Lung (tissue), 12 donors: ENCODE results near the gene PCID2. TPM values are rescaled to one million over a fixed set of nuclear protein-coding genes. Genes with fewer than 3 reads are reported as not detected.

Experiments
- ATAC-seq: fragments of 200-7000 bp; cut with Tn5 transposase; one replicate; pipeline ENCODE4 v1.9.1; 2020; ENCODE audit warnings: moderate number of reproducible peaks; ENCODE audit not compliant: insufficient read depth, low FRiP score
- DNase-seq, 3 donors: peaks; one replicate each; pipeline ENCODE4 v3.0.0-alpha.2; 2013 to 2017
- H3K27ac ChIP-seq, 2 donors: one replicate each; pipeline ENCODE4 v1.5.1; 2013; ENCODE audit warnings: mild to moderate bottlenecking in 2 of 2, moderate library complexity in 2 of 2, control low read depth in 1 of 2, inconsistent platforms in 1 of 2, low read depth in 1 of 2, low read length in 1 of 2
- H3K27me3 ChIP-seq, 3 donors: one replicate each; pipeline ENCODE4 v1.5.1; 2013; ENCODE audit warnings: low read length in 2 of 3; ENCODE audit not compliant: control insufficient read depth in 3 of 3, insufficient read depth in 3 of 3
- H3K36me3 ChIP-seq, 4 donors: one replicate each; pipeline ENCODE4 v1.5.1; 2013; ENCODE audit warnings: low read length in 4 of 4, mild to moderate bottlenecking in 1 of 4, moderate library complexity in 1 of 4; ENCODE audit not compliant: control insufficient read depth in 4 of 4, insufficient read depth in 4 of 4
- H3K4me1 ChIP-seq, 5 donors: one replicate each; pipeline ENCODE4 v1.5.1; 2013; ENCODE audit warnings: low read length in 5 of 5, mild to moderate bottlenecking in 2 of 5, moderate library complexity in 1 of 5; ENCODE audit not compliant: control insufficient read depth in 5 of 5, insufficient read depth in 5 of 5
- H3K4me3 ChIP-seq: one replicate; pipeline ENCODE4 v1.5.1; 2013; ENCODE audit warnings: mild to moderate bottlenecking, control low read depth, moderate library complexity
- H3K9ac ChIP-seq, 2 donors: one replicate each; pipeline ENCODE4 v1.5.1; 2013; ENCODE audit warnings: low read length in 2 of 2, control low read depth in 1 of 2; ENCODE audit not compliant: insufficient read depth in 1 of 2
- H3K9me3 ChIP-seq, 4 donors: one replicate each; pipeline ENCODE4 v1.5.1; 2013; ENCODE audit warnings: low read length in 3 of 4, mild to moderate bottlenecking in 1 of 4, moderate library complexity in 1 of 4; ENCODE audit not compliant: control insufficient read depth in 4 of 4, insufficient read depth in 3 of 4
- WGBS, 2 donors: extraction: QIAGEN DNeasy Blood & Tissue Kit; methylation state at CpG; one replicate each; pipeline ENCODE4 v1.1.7; 2013; 5-methylcytosine and 5-hydroxymethylcytosine counted together
- polyA plus RNA-seq, 2 donors: library from polyadenylated mRNA; stranded (reverse); fragments of 200-250 nt; gene quantifications; one replicate each; pipeline ENCODE4 v1.2.1, GENCODE V29; 2013
- total RNA-seq, 2 donors: library from RNA; depleted of rRNA in 1 of 2; stranded (reverse); fragments of >200 nt in 1 of 2; gene quantifications; one replicate each; pipeline ENCODE4 v1.2.1, GENCODE V29; 2014 to 2021
- TF ChIP-seq, protein P1 (sequence below): IDR thresholded peaks from 2 replicates; pipeline ENCODE4 v1.5.1; 2012; ENCODE audit warnings: mild to moderate bottlenecking; ENCODE audit errors: control extremely low read depth, extremely low read depth
- donor health status: control.
- donor health status: control.
- donor health status: Bipolar disorder and iron deficiency.
- donor health status: healthy.
- donor health status: DM: yes; HTN: yes; CAD: no.

Gene PCID2
- total and polyA plus RNA-seq, 4 donors, result 31.5 to 86.2 (median 37.3) TPM

DNA sequence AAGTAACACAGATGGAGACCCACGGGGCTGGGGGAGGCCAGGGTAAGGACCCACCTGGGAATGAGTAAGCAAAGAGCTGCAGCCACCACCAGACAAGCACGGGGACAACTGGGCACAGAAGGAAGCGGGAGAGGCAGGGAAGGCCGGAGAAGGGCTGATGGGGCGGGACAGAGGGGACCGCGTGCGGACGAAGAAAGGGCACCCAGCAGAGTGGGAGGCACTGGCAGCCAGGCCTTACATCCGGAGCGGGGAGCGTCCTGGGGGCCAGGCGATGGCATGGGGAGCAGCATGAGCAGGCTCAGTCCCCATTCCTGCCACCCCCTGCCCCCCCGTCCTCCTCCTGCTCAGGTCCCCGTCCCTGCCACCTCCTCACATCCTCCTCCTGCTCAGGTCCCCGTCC is 47.0 kb downstream of the PCID2 start:
- Histone ChIP-seq H3K9ac (no peak overlapping the region), H3K27ac (no peak overlapping the region), H3K4me1 (peaks cover 0 to 7% (median 0%) of the 10 kb centered on the region in 5 donors), H3K4me3 (no peak overlapping the region), H3K9me3 (no peaks in the 10 kb centered on the region), H3K27me3 (peaks cover 0 to 18% (median 0%) of the 10 kb centered on the region in 3 donors), H3K36me3 (no peaks in the 10 kb centered on the region)
- TF ChIP-seq, protein P1, sequence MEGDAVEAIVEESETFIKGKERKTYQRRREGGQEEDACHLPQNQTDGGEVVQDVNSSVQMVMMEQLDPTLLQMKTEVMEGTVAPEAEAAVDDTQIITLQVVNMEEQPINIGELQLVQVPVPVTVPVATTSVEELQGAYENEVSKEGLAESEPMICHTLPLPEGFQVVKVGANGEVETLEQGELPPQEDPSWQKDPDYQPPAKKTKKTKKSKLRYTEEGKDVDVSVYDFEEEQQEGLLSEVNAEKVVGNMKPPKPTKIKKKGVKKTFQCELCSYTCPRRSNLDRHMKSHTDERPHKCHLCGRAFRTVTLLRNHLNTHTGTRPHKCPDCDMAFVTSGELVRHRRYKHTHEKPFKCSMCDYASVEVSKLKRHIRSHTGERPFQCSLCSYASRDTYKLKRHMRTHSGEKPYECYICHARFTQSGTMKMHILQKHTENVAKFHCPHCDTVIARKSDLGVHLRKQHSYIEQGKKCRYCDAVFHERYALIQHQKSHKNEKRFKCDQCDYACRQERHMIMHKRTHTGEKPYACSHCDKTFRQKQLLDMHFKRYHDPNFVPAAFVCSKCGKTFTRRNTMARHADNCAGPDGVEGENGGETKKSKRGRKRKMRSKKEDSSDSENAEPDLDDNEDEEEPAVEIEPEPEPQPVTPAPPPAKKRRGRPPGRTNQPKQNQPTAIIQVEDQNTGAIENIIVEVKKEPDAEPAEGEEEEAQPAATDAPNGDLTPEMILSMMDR, result no peak
- DNase-seq (no peak), ATAC-seq (no peak)
- 51 to 58% methylated on average over 13 to 16 of the region's 16 CpGs for WGBS, 2 donors

- no peak overlapping the region for H3K4me3 ChIP-seq
- no peaks in the 10 kb centered on the region for H3K9me3 ChIP-seq
- peaks cover 0 to 18% (median 0%) of the 10 kb centered on the region in 3 donors for H3K27me3 ChIP-seq
- no peak overlapping the region for H3K27ac ChIP-seq
- DNase-seq, result no peak
- peaks cover 0 to 7% (median 0%) of the 10 kb centered on the region in 5 donors for H3K4me1 ChIP-seq
- H3K36me3 ChIP-seq, result no peaks in the 10 kb centered on the region
- no peak for ATAC-seq
- TF ChIP-seq, protein P1, result no peak
- 78 to 80% methylated on average over 12 of the region's 12 CpGs for WGBS, 2 donors
- no peak overlapping the region for H3K9ac ChIP-seq
Measured at GRCh38 chr13:113160983-113161382, 47.5 kb downstream of the PCID2 start.

DNA sequence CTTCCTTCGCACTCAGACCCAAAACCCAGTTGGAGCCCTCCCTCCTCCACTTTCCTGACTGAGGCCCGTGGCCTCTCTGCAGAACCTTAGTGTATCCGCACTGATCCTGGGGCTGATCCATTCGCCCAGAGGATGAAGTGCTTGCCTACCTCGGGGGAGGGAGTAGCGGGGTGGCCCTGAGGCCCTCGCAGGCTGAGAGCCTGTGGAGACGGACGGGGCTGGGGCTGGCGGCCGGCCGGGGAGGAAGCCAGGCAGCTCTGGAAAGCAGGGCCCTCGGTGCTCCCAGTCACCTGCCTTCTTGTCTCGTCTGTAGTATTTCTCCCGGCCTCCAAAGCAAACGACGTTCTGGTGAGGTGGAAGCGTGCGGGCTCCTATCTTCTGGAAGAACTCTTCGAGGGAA is 48.8 kb downstream of the PCID2 start:
- no peak for ATAC-seq
- no peak overlapping the region for H3K9ac ChIP-seq

More for the DNA sequence above, 48.8 kb downstream of the PCID2 start:
- Histone ChIP-seq H3K27ac (no peak overlapping the region), H3K27me3 (peaks cover 0 to 18% (median 0%) of the 10 kb centered on the region in 3 donors), H3K36me3 (no peaks in the 10 kb centered on the region), H3K4me1 (peaks cover 0 to 7% (median 0%) of the 10 kb centered on the region in 5 donors), H3K9me3 (no peaks in the 10 kb centered on the region), H3K4me3 (no peak overlapping the region)
- TF ChIP-seq, protein P1, result no peak
- 83 to 87% methylated on average over 20 of the region's 20 CpGs for WGBS, 2 donors
- DNase-seq, result no peak
